Neuron (in vitro differentiated cells): ENCODE results near the gene NOTCH2NLA.
"Not testable (repeated sequence)": the region's sequence is repeated elsewhere in the genome, so short reads cannot be mapped to it uniquely, and the experiment has no call there.

Experiments used
- H2AFZ ChIP-seq: one replicate; pipeline ENCODE4 v1.6.1; 2013; ENCODE audit warnings: low read depth, mild to moderate bottlenecking, inconsistent platforms, low read length, moderate library complexity
- H3K27me3 ChIP-seq: one replicate; pipeline ENCODE4 v1.6.1; 2013; ENCODE audit warnings: low read length; ENCODE audit not compliant: insufficient read depth
- H3K36me3 ChIP-seq: one replicate; pipeline ENCODE4 v1.6.1; 2013; ENCODE audit warnings: low read length; ENCODE audit not compliant: insufficient read depth
- H3K4me1 ChIP-seq: one replicate; pipeline ENCODE4 v1.6.1; 2013; ENCODE audit warnings: low read length; ENCODE audit not compliant: insufficient read depth
- H3K4me3 ChIP-seq: 2 replicates; pipeline ENCODE4 v1.5.1; 2013; ENCODE audit warnings: mild to moderate bottlenecking, low read length, moderate library complexity
- H3K9me3 ChIP-seq: one replicate; pipeline ENCODE4 v1.6.1; 2013; ENCODE audit warnings: low read length

NOTCH2NLA gene

GRCh38 chr1:146253249-146253855, 24.5 kb upstream of the NOTCH2NLA start:
- H3K36me3 ChIP-seq, H3K27me3 ChIP-seq, H3K9me3 ChIP-seq, H3K4me3 ChIP-seq, H2AFZ ChIP-seq, H3K4me1 ChIP-seq: not testable (repeated sequence)

- not testable (repeated sequence) for H3K36me3 ChIP-seq, H3K27me3 ChIP-seq, H3K4me3 ChIP-seq, H3K9me3 ChIP-seq, H2AFZ ChIP-seq, H3K4me1 ChIP-seq
These were observed 22.7 kb upstream of the NOTCH2NLA start for GRCh38 chr1:146251523-146251922.

- H3K4me3 ChIP-seq, H3K36me3 ChIP-seq, H3K9me3 ChIP-seq, H3K4me1 ChIP-seq, H2AFZ ChIP-seq, H3K27me3 ChIP-seq: not testable (repeated sequence)
These were observed 19.8 kb upstream of the NOTCH2NLA start for GRCh38 chr1:146248643-146249042.

GRCh38 chr1:146236626-146237025, 7.8 kb upstream of the NOTCH2NLA start:
- H3K27me3 ChIP-seq, H3K9me3 ChIP-seq, H3K36me3 ChIP-seq, H3K4me3 ChIP-seq, H3K4me1 ChIP-seq, H2AFZ ChIP-seq: not testable (repeated sequence)

GRCh38 chr1:146236026-146236601, 7.3 kb upstream of the NOTCH2NLA start:
- H3K36me3 ChIP-seq, H3K4me3 ChIP-seq, H3K4me1 ChIP-seq, H2AFZ ChIP-seq, H3K27me3 ChIP-seq, H3K9me3 ChIP-seq: not testable (repeated sequence)

- H3K36me3 ChIP-seq, H3K4me1 ChIP-seq, H3K27me3 ChIP-seq, H3K9me3 ChIP-seq, H2AFZ ChIP-seq: not testable (repeated sequence)
- peak overlapping the region; percentile 47 for H3K4me3 ChIP-seq
These were observed 608 bp downstream of the NOTCH2NLA start for GRCh38 chr1:146228144-146228682.

GRCh38 chr1:146174531-146174930, 54.3 kb downstream of the NOTCH2NLA start:
- H3K27me3 ChIP-seq, H3K4me1 ChIP-seq, H3K9me3 ChIP-seq, H3K36me3 ChIP-seq, H3K4me3 ChIP-seq, H2AFZ ChIP-seq: not testable (repeated sequence)

- not testable (repeated sequence) for H3K36me3 ChIP-seq, H2AFZ ChIP-seq, H3K27me3 ChIP-seq, H3K4me3 ChIP-seq, H3K9me3 ChIP-seq, H3K4me1 ChIP-seq
These were observed 61.1 kb downstream of the NOTCH2NLA start for GRCh38 chr1:146167740-146168139.

- not testable (repeated sequence) for H3K36me3 ChIP-seq, H3K9me3 ChIP-seq, H2AFZ ChIP-seq, H3K4me1 ChIP-seq, H3K27me3 ChIP-seq, H3K4me3 ChIP-seq
These were observed 61.5 kb downstream of the NOTCH2NLA start for GRCh38 chr1:146167273-146167672.

GRCh38 chr1:146144465-146144864, 84.4 kb downstream of the NOTCH2NLA start, which contains the start of gene NBPF10:
Gene NBPF10 (minus strand): TSS chr1:146144804. CDS start chr1:146144769, 35 bp downstream.
- H3K9me3 ChIP-seq, H3K4me1 ChIP-seq, H3K36me3 ChIP-seq, H2AFZ ChIP-seq, H3K27me3 ChIP-seq, H3K4me3 ChIP-seq: not testable (repeated sequence)
